ENCODE measurements around the gene CTSF. TPM values are rescaled to one million over a fixed set of nuclear protein-coding genes. Genes with fewer than 3 reads are reported as not detected.

CTSF gene
- polyA plus RNA-seq, 1 donor (not counting 4 experiments of a cell fraction or from before 2014, with no cell fraction given) = 3.2 TPM

GRCh38 chr11:66554602-66555001 lies 13.8 kb downstream of the CTSF start:
- H3K27ac ChIP-seq (ENCODE audit: control insufficient read depth, insufficient read depth, low read length) = no peak overlapping the region
- TF ChIP-seq CTCF (optimal IDR thresholded peaks at IDR 0.05 in 1 of 3, IDR thresholded peaks at IDR 0.05 in 1 of 3, conservative IDR thresholded peaks at IDR 0.05 in 1 of 3; ENCODE audit: extremely low read depth in 1 of 3, insufficient read depth in 2 of 3, low read length in 3 of 3) = no peak
- no peak for TF ChIP-seq EZH2 (IDR thresholded peaks at IDR 0.05; ENCODE audit: low read length)
- H3K27me3 ChIP-seq (ENCODE audit: control insufficient read depth, extremely low read depth, insufficient read depth, low read length) = peaks cover 16% of the 10 kb centered on the region
- no peaks in the 10 kb centered on the region for H3K36me3 ChIP-seq (ENCODE audit: control insufficient read depth in 2 of 2, extremely low read depth in 1 of 2, insufficient read depth in 2 of 2, low read length in 2 of 2)
- H3K9me3 ChIP-seq (ENCODE audit: control insufficient read depth, low read depth, low read length) = no peaks in the 10 kb centered on the region
- dilution Hi-C loops (cut with MboI; ENCODE audit: extremely low pct_ligation_motif_present, low sequenced_read_pairs) = no loop called here
- DNase-seq (ENCODE audit: low read depth, low spot score) (no peak), FAIRE-seq (no peak)
- H2AFZ ChIP-seq (ENCODE audit: control insufficient read depth, low read length) = no peak overlapping the region
- H3K4me2 ChIP-seq (ENCODE audit: control insufficient read depth, extremely low read depth, insufficient read depth, low read depth, low read length) = no peak overlapping the region
- H3K9ac ChIP-seq (ENCODE audit: control insufficient read depth, extremely low read depth, insufficient read depth, low read length) = no peak overlapping the region
- H3K9me1 ChIP-seq (ENCODE audit: control insufficient read depth, extremely low read depth, insufficient read depth, low read length) = no peaks in the 10 kb centered on the region
- no peaks in the 10 kb centered on the region for H4K20me1 ChIP-seq (ENCODE audit: control insufficient read depth, extremely low read depth, insufficient read depth, low read length)
- H3K4me3 ChIP-seq (ENCODE audit: control insufficient read depth in 2 of 3, extremely low read depth in 1 of 3, insufficient read depth in 2 of 3, low read depth in 1 of 3, low read length in 3 of 3) = no peak overlapping the region
- no peaks in the 10 kb centered on the region for H3K79me2 ChIP-seq (ENCODE audit: control insufficient read depth, insufficient read depth, low read length)
- no peaks in the 10 kb centered on the region for H3K4me1 ChIP-seq (ENCODE audit: control insufficient read depth, extremely low read depth, insufficient read depth, low read length)

GRCh38 chr11:66550887-66551286 lies 17.5 kb downstream of the CTSF start:
- Histone ChIP-seq H3K79me2 (ENCODE audit: control insufficient read depth, insufficient read depth, low read length) (no peaks in the 10 kb centered on the region), H3K4me1 (ENCODE audit: control insufficient read depth, extremely low read depth, insufficient read depth, low read length) (peaks cover 4% of the 10 kb centered on the region), H4K20me1 (ENCODE audit: control insufficient read depth, extremely low read depth, insufficient read depth, low read length) (no peaks in the 10 kb centered on the region), H2AFZ (ENCODE audit: control insufficient read depth, low read length) (no peak overlapping the region), H3K9ac (ENCODE audit: control insufficient read depth, extremely low read depth, insufficient read depth, low read length) (no peak overlapping the region), H3K4me2 (ENCODE audit: control insufficient read depth, extremely low read depth, insufficient read depth, low read depth, low read length) (no peak overlapping the region), H3K36me3 (ENCODE audit: control insufficient read depth in 2 of 2, extremely low read depth in 1 of 2, insufficient read depth in 2 of 2, low read length in 2 of 2) (no peaks in the 10 kb centered on the region), H3K9me1 (ENCODE audit: control insufficient read depth, extremely low read depth, insufficient read depth, low read length) (no peaks in the 10 kb centered on the region), H3K27ac (ENCODE audit: control insufficient read depth, insufficient read depth, low read length) (no peak overlapping the region), H3K4me3 (ENCODE audit: control insufficient read depth in 2 of 3, extremely low read depth in 1 of 3, insufficient read depth in 2 of 3, low read depth in 1 of 3, low read length in 3 of 3) (no peak overlapping the region), H3K9me3 (ENCODE audit: control insufficient read depth, low read depth, low read length) (no peaks in the 10 kb centered on the region), H3K27me3 (ENCODE audit: control insufficient read depth, extremely low read depth, insufficient read depth, low read length) (peaks cover 19% of the 10 kb centered on the region)
- TF ChIP-seq EZH2 (IDR thresholded peaks at IDR 0.05; ENCODE audit: low read length) (no peak), CTCF (optimal IDR thresholded peaks at IDR 0.05 in 1 of 3, IDR thresholded peaks at IDR 0.05 in 1 of 3, conservative IDR thresholded peaks at IDR 0.05 in 1 of 3; ENCODE audit: extremely low read depth in 1 of 3, insufficient read depth in 2 of 3, low read length in 3 of 3) (no peak)
- DNase-seq (ENCODE audit: low read depth, low spot score) (no peak), FAIRE-seq (no peak)
- dilution Hi-C loops (cut with MboI; ENCODE audit: extremely low pct_ligation_motif_present, low sequenced_read_pairs) = no loop called here
